Osteocyte (in vitro differentiated cells): ENCODE measurements around the gene SHE. TPM values are rescaled to one million over a fixed set of nuclear protein-coding genes. Genes with fewer than 3 reads are reported as not detected.
A peak's percentile ranks its signal among the peaks of the same experiment; 100 is the strongest.

Experiments used
- DNase-seq: peaks from one replicate; pipeline ENCODE4 v3.0.0; 2021; ENCODE audit warnings: mixed read lengths; ENCODE audit not compliant: unreplicated experiment; ENCODE audit errors: extremely low spot score
- H3K27ac Mint-ChIP-seq: one replicate; pipeline ENCODE4 v1.8.0; 2021; ENCODE audit warnings: mild to moderate bottlenecking, mixed read lengths; ENCODE audit not compliant: unreplicated experiment
- H3K27me3 Mint-ChIP-seq: one replicate; pipeline ENCODE4 v1.8.0; 2021; ENCODE audit warnings: mixed read lengths; ENCODE audit not compliant: unreplicated experiment
- H3K36me3 Mint-ChIP-seq: one replicate; pipeline ENCODE4 v1.8.0; 2021; ENCODE audit warnings: mixed read lengths; ENCODE audit not compliant: unreplicated experiment
- H3K4me1 Mint-ChIP-seq: one replicate; pipeline ENCODE4 v1.8.0; 2021; ENCODE audit warnings: mixed read lengths; ENCODE audit not compliant: unreplicated experiment
- H3K4me3 Mint-ChIP-seq: one replicate; pipeline ENCODE4 v1.8.0; 2021; ENCODE audit warnings: mild to moderate bottlenecking, moderate library complexity, mixed read lengths; ENCODE audit not compliant: unreplicated experiment
- H3K9me3 Mint-ChIP-seq: one replicate; pipeline ENCODE4 v1.8.0; 2021; ENCODE audit warnings: mixed read lengths; ENCODE audit not compliant: unreplicated experiment
- CTCF ChIP-seq: fragments of 200-600 bp; sonication (generic); IDR thresholded peaks from 2 replicates; pipeline ENCODE4 v1.5.0; 2021; ENCODE audit warnings: antibody characterized with exemption, mild to moderate bottlenecking, moderate library complexity
- total RNA-seq: library from RNA; stranded (reverse); gene quantifications from 2 replicates; pipeline ENCODE4 v1.2.1, GENCODE V29; 2021

Gene SHE
- total RNA-seq, 1 donor from 2014 or later: not detected

GRCh38 chr1:154501423-154502065 is 668 bp downstream of the SHE start:
- Mint-ChIP-seq H3K27ac (no peak overlapping the region), H3K27me3 (peaks cover 74% of the 10 kb centered on the region), H3K4me3 (peak overlapping the region; percentile 12), H3K9me3 (no peaks in the 10 kb centered on the region), H3K4me1 (peaks cover 2% of the 10 kb centered on the region), H3K36me3 (no peaks in the 10 kb centered on the region)
- DNase-seq: no peak
- no peak for TF ChIP-seq CTCF

- Mint-ChIP-seq H3K9me3 (no peaks in the 10 kb centered on the region), H3K4me3 (no peak overlapping the region), H3K27me3 (peaks cover 73% of the 10 kb centered on the region), H3K36me3 (no peaks in the 10 kb centered on the region), H3K4me1 (peaks cover 2% of the 10 kb centered on the region), H3K27ac (no peak overlapping the region)
- DNase-seq: no peak
- TF ChIP-seq CTCF: no peak
These were observed 1.7 kb downstream of the SHE start for GRCh38 chr1:154500533-154500932.

DNA sequence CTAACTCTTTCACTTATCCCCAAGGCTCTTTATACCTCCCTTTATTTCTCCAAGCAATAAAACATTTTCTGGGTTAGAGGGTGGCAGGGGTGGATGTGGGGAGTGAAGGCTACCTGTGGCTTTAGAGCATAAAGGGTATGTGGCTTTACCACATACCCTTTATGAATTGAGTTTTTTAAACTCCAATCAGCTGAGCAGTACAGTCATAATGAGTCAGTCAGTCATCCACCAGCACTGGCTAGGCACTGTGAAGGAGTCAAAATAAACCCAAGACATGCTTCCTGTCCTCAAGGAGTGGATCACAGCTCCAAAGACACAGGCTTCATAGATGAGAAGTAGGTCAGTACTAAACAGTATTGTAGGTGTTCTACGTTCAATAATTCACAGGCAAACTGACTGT is 2.8 kb downstream of the SHE start:
- no peak overlapping the region for H3K27ac Mint-ChIP-seq
- peaks cover 65% of the 10 kb centered on the region for H3K27me3 Mint-ChIP-seq
- DNase-seq: no peak
- no peaks in the 10 kb centered on the region for H3K36me3 Mint-ChIP-seq
- no peak overlapping the region for H3K4me3 Mint-ChIP-seq
- no peak for TF ChIP-seq CTCF
- no peaks in the 10 kb centered on the region for H3K9me3 Mint-ChIP-seq
- H3K4me1 Mint-ChIP-seq: peaks cover 2% of the 10 kb centered on the region

DNA sequence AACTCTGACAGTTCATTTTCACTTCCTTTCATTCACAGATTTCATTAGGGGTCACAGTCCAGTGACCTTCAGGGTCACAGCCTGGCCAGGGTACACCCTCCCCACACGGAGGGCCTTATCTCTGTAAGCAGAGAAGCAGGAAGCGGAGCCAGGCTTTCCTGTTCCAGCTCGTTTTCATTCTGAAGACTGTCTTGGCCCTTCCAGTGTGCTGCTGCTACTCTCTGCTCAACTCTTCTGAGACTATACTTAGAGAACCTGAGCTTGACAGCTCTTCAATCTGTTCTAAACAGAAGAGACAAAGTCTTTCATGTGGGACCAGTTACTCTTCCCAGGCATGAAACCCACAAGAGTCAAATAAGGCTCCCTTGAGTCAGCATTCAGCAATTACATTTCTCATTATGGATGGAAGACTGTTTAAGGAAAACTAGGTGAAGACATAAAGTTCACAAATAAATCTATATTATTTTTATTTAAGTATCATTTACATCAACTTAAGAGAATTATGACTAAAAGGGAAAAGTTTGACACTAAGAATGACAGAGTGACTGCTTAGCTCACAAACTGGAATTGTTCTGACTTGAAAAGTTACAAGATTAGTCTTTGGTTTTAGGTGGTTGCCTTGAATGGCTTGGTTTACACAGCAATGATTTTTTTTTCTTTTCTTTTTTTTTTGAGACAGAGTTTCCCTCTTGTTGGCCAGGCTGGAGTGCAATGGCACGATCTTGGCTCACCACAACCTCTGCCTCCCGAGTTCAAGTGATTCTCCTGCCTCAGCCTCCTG is 5.0 kb downstream of the SHE start:
- H3K4me1 Mint-ChIP-seq: peaks cover 2% of the 10 kb centered on the region
- no peak overlapping the region for H3K27ac Mint-ChIP-seq
- H3K4me3 Mint-ChIP-seq: no peak overlapping the region
- H3K27me3 Mint-ChIP-seq: peaks cover 65% of the 10 kb centered on the region
- no peak for DNase-seq
- no peaks in the 10 kb centered on the region for H3K9me3 Mint-ChIP-seq
- TF ChIP-seq CTCF: no peak
- H3K36me3 Mint-ChIP-seq: no peaks in the 10 kb centered on the region

- Mint-ChIP-seq H3K27ac (no peak overlapping the region), H3K36me3 (no peaks in the 10 kb centered on the region), H3K4me3 (no peak overlapping the region), H3K27me3 (peaks cover 71% of the 10 kb centered on the region), H3K9me3 (no peaks in the 10 kb centered on the region), H3K4me1 (peaks cover 2% of the 10 kb centered on the region)
- TF ChIP-seq CTCF: no peak
- DNase-seq: no peak
These were observed 5.8 kb downstream of the SHE start for GRCh38 chr1:154496383-154496782.
